ENCODE results near the gene RBBP4. TPM values are rescaled to one million over a fixed set of nuclear protein-coding genes. Genes with fewer than 3 reads are reported as not detected.

RBBP4 gene
- total and polyA plus RNA-seq, 2 of the 13 experiments (the other 11 are each of a cell fraction or from before 2014, with no cell fraction given) = 64.4 to 166 TPM

DNA sequence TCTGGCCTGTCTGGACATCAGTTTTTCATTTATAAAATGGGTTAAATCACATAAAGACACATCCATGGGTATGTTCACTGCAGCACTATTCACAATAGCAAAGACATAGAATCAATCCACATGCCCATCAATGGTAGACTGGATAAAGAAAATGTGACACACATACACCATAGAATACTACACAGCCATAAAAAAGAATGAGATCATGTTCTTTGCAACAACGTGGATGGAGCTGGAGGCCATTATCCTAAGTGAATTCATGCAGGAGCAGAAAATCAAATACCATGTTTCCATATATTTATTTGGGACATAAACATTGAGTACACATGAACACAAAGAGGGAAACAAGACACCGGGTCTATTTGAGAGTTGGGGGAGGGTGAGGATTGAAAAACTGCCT is 28.8 kb upstream of the RBBP4 start (continued):
- TF ChIP-seq ZNF318 (CRISPR knock-in tag; IDR thresholded peaks at IDR 0.05) = no peak
- no peak for TF ChIP-seq ZNF609 (CRISPR knock-in tag; IDR thresholded peaks at IDR 0.05; ENCODE audit: borderline replicate concordance)
- TF ChIP-seq ZNF337 (CRISPR knock-in tag; IDR thresholded peaks at IDR 0.05; ENCODE audit: borderline replicate concordance, low read depth) = no peak
- TF ChIP-seq MEF2D (CRISPR knock-in tag; IDR thresholded peaks at IDR 0.05) = no peak
